Renal cortex interstitium (tissue), 11 donors: ENCODE results near the gene PIGU. TPM values are rescaled to one million over a fixed set of nuclear protein-coding genes. Genes with fewer than 3 reads are reported as not detected.
"Not testable (repeated sequence)": the region's sequence is repeated elsewhere in the genome, so short reads cannot be mapped to it uniquely, and the experiment has no call there.

ENCODE experiments used
- DNase-seq, 11 donors: peaks; one replicate each; pipeline ENCODE4 v3.0.0-alpha.2; 2013; ENCODE audit warnings: low read depth in 9 of 11, low spot score in 4 of 11; ENCODE audit errors: extremely low read depth in 1 of 11
- polyA plus RNA-seq, 3 donors: library from polyadenylated mRNA; unstranded; fragments of 120-200 nt; gene quantifications; one replicate each; pipeline ENCODE4 v1.2.1, GENCODE V29; 2013; ENCODE audit not compliant: insufficient read length in 3 of 3

PIGU gene
- polyA plus RNA-seq, 3 donors = 35.4 to 41.2 (median 39.6) TPM

- DNase-seq = no peak
Observed at GRCh38 chr20:34637245-34638038, 39.5 kb downstream of the PIGU start.

- no peak for DNase-seq
Observed at GRCh38 chr20:34636648-34637047, 40.2 kb downstream of the PIGU start.

- DNase-seq = no peak
Observed at GRCh38 chr20:34634392-34634791, 42.5 kb downstream of the PIGU start.

- DNase-seq = no peak
Observed at GRCh38 chr20:34632870-34633452, 43.9 kb downstream of the PIGU start.

GRCh38 chr20:34629904-34630303 lies 47.0 kb downstream of the PIGU start:
- no peak for DNase-seq

- no peak for DNase-seq
Observed at GRCh38 chr20:34629342-34629741, 47.5 kb downstream of the PIGU start.

GRCh38 chr20:34628026-34628425 lies 48.9 kb downstream of the PIGU start:
- DNase-seq = no peak

- DNase-seq = no peak
Observed at GRCh38 chr20:34627458-34627857, 49.4 kb downstream of the PIGU start.

- no peak for DNase-seq
Observed at GRCh38 chr20:34626992-34627391, 49.9 kb downstream of the PIGU start.

- no peak for DNase-seq
Observed at GRCh38 chr20:34624629-34625028, 52.3 kb downstream of the PIGU start.

- DNase-seq = no peak
Observed at GRCh38 chr20:34622821-34623451, 54.0 kb downstream of the PIGU start.

GRCh38 chr20:34621383-34622367 lies 55.2 kb downstream of the PIGU start:
- no peak for DNase-seq

- no peak for DNase-seq
Observed at GRCh38 chr20:34621036-34621343, 55.9 kb downstream of the PIGU start.

- no peak for DNase-seq
Observed at GRCh38 chr20:34618676-34619075, 58.2 kb downstream of the PIGU start.

- not testable (repeated sequence) for DNase-seq
Observed at GRCh38 chr20:34616913-34617312, 60.0 kb downstream of the PIGU start.

- no peak for DNase-seq
Observed at GRCh38 chr20:34615477-34615876, 61.4 kb downstream of the PIGU start.

GRCh38 chr20:34611976-34612375 lies 64.9 kb downstream of the PIGU start:
- DNase-seq = not testable (repeated sequence)

- no peak for DNase-seq
Observed at GRCh38 chr20:34607066-34607465, 69.8 kb downstream of the PIGU start.
